HepG2 (cell line): Measurements from ENCODE around the gene KLK10. TPM values are rescaled to one million over a fixed set of nuclear protein-coding genes. Genes with fewer than 3 reads are reported as not detected.

Experiments used
- ESRRA ChIP-seq: sonication (generic); formaldehyde crosslinking; IDR thresholded peaks from 2 replicates; pipeline ENCODE4 v1.5.1; 2020; ENCODE audit warnings: mild to moderate bottlenecking, low read depth, missing genetic modification reagents
- FOSL2 ChIP-seq: sonication (generic); formaldehyde crosslinking; IDR thresholded peaks from 2 replicates; pipeline ENCODE4 v1.4.0; 2020; ENCODE audit warnings: missing genetic modification reagents
- IKZF1 ChIP-seq: fragments of 450-650 bp; IDR thresholded peaks from 2 replicates; pipeline ENCODE4 v1.7.1; 2016
- RELA ChIP-seq: sonication (generic); formaldehyde crosslinking; IDR thresholded peaks from 2 replicates; pipeline ENCODE4 v1.4.0; 2020; ENCODE audit warnings: missing genetic modification reagents
- SMAD9 ChIP-seq: sonication (generic); formaldehyde crosslinking; IDR thresholded peaks from 2 replicates; pipeline ENCODE4 v1.5.1; 2020; ENCODE audit warnings: mild to moderate bottlenecking, missing genetic modification reagents
- SRSF1 ChIP-seq: fragments of 200-400 bp; formaldehyde crosslinking; optimal IDR thresholded peaks from 2 replicates; pipeline ENCODE3; 2017; ENCODE audit warnings: mild to moderate bottlenecking, low read depth, low read length, moderate library complexity
- ZFP36 ChIP-seq: fragments of 150-350 bp; IDR thresholded peaks from 2 replicates; pipeline ENCODE4 v1.6.1; 2018; ENCODE audit warnings: borderline replicate concordance, low read length, low read depth; ENCODE audit not compliant: partially characterized antibody
- ZKSCAN5 ChIP-seq: sonication (generic); formaldehyde crosslinking; IDR thresholded peaks from 2 replicates; pipeline ENCODE4 v1.5.1; 2020; ENCODE audit warnings: mild to moderate bottlenecking, missing genetic modification reagents
- ZNF224 ChIP-seq: sonication (generic); formaldehyde crosslinking; IDR thresholded peaks from 2 replicates; pipeline ENCODE4 v1.5.0; 2020; ENCODE audit warnings: mild to moderate bottlenecking, missing genetic modification reagents
- ZNF672 ChIP-seq: sonication (generic); formaldehyde crosslinking; IDR thresholded peaks from 2 replicates; pipeline ENCODE4 v1.8.1; 2022; ENCODE audit warnings: missing genetic modification reagents
- ZNF747 ChIP-seq: sonication (generic); formaldehyde crosslinking; IDR thresholded peaks from 2 replicates; pipeline ENCODE4 v1.8.1; 2023; ENCODE audit warnings: missing genetic modification reagents, mild to moderate bottlenecking, borderline replicate concordance
- polyA plus RNA-seq, 8 experiments: library from polyadenylated mRNA; depleted of rRNA in 3 of 8; stranded (reverse) in 7 of 8; unstranded in 1 of 8; fragments of >200 nt; fragmentation: Illumina TruSeq in 4 of 8; extraction: Trizol in 4 of 8; gene quantifications; 2 replicates each; pipeline versions ENCODE4 v1.2.1 to v1.2.3, GENCODE V29; 2011 to 2016; ENCODE audit warnings: low read depth in 4 of 8, missing spikeins in 1 of 8, mixed read lengths in 1 of 8; ENCODE audit not compliant: insufficient read depth in 1 of 8
- total RNA-seq, 5 experiments: library from RNA; depleted of rRNA; stranded (reverse); fragments of >200 nt; fragmentation: Illumina TruSeq; extraction: Trizol; gene quantifications; 2 replicates each; pipeline ENCODE4 v1.2.3, GENCODE V29; 2016; ENCODE audit warnings: low read depth in 1 of 5
- TF ChIP-seq, protein P1 (sequence below): IDR thresholded peaks from 2 replicates; pipeline ENCODE4 v1.6.1; 2016; ENCODE audit warnings: low read depth, borderline replicate concordance
- TF ChIP-seq, protein P2 (sequence below): sonication (generic); formaldehyde crosslinking; IDR thresholded peaks from 2 replicates; pipeline ENCODE4 v1.4.0; 2020; ENCODE audit warnings: missing genetic modification reagents, mild to moderate bottlenecking, borderline replicate concordance
- TF ChIP-seq, protein P3 (sequence below): sonication (generic); formaldehyde crosslinking; IDR thresholded peaks from 2 replicates; pipeline ENCODE4 v1.8.1; 2023; ENCODE audit warnings: mild to moderate bottlenecking, inconsistent platforms, moderate library complexity, missing genetic modification reagents, borderline replicate concordance
- TF ChIP-seq, protein P4 (sequence below): sonication (generic); formaldehyde crosslinking; IDR thresholded peaks from 2 replicates; pipeline ENCODE4 v1.5.0; 2020; ENCODE audit warnings: missing genetic modification reagents, mild to moderate bottlenecking, borderline replicate concordance
- TF ChIP-seq, protein P5 (sequence below): sonication (generic); formaldehyde crosslinking; IDR thresholded peaks from 2 replicates; pipeline ENCODE4 v1.4.0; 2020; ENCODE audit warnings: missing genetic modification reagents
- TF ChIP-seq, protein P6 (sequence below): sonication (generic); formaldehyde crosslinking; IDR thresholded peaks from 2 replicates; pipeline ENCODE4 v1.5.1; 2020; ENCODE audit warnings: missing genetic modification reagents, mild to moderate bottlenecking, borderline replicate concordance

Gene KLK10
- total and polyA plus RNA-seq, 2 of the 13 experiments (the other 11 are each of a cell fraction or from before 2014, with no cell fraction given), result not detected

DNA sequence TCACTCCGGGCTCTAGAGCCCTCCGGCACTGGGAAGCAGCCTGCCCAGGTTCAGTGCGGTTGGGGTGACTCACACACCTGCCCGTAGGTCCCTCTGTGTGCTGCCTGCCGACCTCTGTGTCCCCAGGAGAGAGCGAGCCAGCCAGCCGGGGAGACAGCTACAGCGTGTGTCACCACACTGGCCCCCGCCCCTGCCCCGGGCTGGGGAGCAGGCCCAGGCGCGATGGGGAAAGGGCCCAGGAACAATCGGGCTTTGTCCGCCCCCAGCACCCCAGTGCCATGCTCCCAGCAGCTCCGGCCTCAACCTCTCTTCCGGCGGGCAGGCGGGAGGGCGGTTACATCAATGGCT lies 50.1 kb downstream of the KLK10 start, which contains the start of gene KLK6 (continued):
- TF ChIP-seq, protein P1, sequence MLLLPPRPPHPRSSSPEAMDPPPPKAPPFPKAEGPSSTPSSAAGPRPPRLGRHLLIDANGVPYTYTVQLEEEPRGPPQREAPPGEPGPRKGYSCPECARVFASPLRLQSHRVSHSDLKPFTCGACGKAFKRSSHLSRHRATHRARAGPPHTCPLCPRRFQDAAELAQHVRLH (CRISPR knock-in tag), result no peak
- TF ChIP-seq ZNF224 (CRISPR knock-in tag) (no peak), ZNF672 (CRISPR knock-in tag) (no peak), ZNF747 (CRISPR knock-in tag) (no peak), ZFP36 (no peak), SMAD9 (no peak), ESRRA (CRISPR knock-in tag) (no peak), FOSL2 (CRISPR knock-in tag) (peak; percentile 71), IKZF1 (no peak), ZKSCAN5 (CRISPR knock-in tag) (no peak), RELA (CRISPR knock-in tag) (no peak), SRSF1 (peak; percentile 27)
- TF ChIP-seq, protein P2, sequence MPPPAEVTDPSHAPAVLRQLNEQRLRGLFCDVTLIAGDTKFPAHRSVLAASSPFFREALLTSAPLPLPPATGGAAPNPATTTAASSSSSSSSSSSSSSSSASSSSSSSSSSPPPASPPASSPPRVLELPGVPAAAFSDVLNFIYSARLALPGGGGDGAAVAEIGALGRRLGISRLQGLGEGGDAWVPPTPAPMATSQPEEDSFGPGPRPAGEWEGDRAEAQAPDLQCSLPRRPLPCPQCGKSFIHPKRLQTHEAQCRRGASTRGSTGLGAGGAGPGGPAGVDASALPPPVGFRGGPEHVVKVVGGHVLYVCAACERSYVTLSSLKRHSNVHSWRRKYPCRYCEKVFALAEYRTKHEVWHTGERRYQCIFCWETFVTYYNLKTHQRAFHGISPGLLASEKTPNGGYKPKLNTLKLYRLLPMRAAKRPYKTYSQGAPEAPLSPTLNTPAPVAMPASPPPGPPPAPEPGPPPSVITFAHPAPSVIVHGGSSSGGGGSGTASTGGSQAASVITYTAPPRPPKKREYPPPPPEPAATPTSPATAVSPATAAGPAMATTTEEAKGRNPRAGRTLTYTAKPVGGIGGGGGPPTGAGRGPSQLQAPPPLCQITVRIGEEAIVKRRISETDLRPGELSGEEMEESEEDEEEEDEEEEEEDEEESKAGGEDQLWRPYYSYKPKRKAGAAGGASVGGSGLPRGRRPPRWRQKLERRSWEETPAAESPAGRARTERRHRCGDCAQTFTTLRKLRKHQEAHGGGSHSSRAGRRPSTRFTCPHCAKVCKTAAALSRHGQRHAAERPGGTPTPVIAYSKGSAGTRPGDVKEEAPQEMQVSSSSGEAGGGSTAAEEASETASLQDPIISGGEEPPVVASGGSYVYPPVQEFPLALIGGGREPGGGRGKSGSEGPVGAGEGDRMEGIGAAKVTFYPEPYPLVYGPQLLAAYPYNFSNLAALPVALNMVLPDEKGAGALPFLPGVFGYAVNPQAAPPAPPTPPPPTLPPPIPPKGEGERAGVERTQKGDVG (CRISPR knock-in tag), result no peak
- TF ChIP-seq, protein P3, sequence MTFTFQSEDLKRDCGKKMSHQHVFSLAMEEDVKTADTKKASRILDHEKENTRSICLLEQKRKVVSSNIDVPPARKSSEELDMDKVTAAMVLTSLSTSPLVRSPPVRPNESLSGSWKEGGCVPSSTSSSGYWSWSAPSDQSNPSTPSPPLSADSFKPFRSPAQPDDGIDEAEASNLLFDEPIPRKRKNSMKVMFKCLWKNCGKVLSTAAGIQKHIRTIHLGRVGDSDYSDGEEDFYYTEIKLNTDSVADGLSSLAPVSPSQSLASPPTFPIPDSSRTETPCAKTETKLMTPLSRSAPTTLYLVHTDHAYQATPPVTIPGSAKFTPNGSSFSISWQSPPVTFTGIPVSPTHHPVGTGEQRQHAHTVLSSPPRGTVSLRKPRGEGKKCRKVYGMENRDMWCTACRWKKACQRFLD (CRISPR knock-in tag), result no peak
- TF ChIP-seq, protein P4, sequence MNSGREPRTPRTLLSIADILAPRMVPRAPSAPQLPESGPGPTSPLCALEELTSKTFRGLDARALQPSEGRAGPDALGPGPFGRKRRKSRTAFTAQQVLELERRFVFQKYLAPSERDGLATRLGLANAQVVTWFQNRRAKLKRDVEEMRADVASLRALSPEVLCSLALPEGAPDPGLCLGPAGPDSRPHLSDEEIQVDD, result no peak
- TF ChIP-seq, protein P5, sequence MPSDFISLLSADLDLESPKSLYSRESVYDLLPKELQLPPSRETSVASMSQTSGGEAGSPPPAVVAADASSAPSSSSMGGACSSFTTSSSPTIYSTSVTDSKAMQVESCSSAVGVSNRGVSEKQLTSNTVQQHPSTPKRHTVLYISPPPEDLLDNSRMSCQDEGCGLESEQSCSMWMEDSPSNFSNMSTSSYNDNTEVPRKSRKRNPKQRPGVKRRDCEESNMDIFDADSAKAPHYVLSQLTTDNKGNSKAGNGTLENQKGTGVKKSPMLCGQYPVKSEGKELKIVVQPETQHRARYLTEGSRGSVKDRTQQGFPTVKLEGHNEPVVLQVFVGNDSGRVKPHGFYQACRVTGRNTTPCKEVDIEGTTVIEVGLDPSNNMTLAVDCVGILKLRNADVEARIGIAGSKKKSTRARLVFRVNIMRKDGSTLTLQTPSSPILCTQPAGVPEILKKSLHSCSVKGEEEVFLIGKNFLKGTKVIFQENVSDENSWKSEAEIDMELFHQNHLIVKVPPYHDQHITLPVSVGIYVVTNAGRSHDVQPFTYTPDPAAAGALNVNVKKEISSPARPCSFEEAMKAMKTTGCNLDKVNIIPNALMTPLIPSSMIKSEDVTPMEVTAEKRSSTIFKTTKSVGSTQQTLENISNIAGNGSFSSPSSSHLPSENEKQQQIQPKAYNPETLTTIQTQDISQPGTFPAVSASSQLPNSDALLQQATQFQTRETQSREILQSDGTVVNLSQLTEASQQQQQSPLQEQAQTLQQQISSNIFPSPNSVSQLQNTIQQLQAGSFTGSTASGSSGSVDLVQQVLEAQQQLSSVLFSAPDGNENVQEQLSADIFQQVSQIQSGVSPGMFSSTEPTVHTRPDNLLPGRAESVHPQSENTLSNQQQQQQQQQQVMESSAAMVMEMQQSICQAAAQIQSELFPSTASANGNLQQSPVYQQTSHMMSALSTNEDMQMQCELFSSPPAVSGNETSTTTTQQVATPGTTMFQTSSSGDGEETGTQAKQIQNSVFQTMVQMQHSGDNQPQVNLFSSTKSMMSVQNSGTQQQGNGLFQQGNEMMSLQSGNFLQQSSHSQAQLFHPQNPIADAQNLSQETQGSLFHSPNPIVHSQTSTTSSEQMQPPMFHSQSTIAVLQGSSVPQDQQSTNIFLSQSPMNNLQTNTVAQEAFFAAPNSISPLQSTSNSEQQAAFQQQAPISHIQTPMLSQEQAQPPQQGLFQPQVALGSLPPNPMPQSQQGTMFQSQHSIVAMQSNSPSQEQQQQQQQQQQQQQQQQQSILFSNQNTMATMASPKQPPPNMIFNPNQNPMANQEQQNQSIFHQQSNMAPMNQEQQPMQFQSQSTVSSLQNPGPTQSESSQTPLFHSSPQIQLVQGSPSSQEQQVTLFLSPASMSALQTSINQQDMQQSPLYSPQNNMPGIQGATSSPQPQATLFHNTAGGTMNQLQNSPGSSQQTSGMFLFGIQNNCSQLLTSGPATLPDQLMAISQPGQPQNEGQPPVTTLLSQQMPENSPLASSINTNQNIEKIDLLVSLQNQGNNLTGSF, result no peak
- TF ChIP-seq, protein P6, sequence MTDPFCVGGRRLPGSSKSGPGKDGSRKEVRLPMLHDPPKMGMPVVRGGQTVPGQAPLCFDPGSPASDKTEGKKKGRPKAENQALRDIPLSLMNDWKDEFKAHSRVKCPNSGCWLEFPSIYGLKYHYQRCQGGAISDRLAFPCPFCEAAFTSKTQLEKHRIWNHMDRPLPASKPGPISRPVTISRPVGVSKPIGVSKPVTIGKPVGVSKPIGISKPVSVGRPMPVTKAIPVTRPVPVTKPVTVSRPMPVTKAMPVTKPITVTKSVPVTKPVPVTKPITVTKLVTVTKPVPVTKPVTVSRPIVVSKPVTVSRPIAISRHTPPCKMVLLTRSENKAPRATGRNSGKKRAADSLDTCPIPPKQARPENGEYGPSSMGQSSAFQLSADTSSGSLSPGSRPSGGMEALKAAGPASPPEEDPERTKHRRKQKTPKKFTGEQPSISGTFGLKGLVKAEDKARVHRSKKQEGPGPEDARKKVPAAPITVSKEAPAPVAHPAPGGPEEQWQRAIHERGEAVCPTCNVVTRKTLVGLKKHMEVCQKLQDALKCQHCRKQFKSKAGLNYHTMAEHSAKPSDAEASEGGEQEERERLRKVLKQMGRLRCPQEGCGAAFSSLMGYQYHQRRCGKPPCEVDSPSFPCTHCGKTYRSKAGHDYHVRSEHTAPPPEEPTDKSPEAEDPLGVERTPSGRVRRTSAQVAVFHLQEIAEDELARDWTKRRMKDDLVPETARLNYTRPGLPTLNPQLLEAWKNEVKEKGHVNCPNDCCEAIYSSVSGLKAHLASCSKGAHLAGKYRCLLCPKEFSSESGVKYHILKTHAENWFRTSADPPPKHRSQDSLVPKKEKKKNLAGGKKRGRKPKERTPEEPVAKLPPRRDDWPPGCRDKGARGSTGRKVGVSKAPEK (CRISPR knock-in tag), result no peak
